CD4-positive, alpha-beta T cell treated with Interleukin-4 for 1 hour (primary cell): ENCODE results near the gene CADPS.

Source experiments
- DNase-seq, 2 donors: peaks; one replicate each; pipeline ENCODE4 v3.0.0-alpha.2; 2020 to 2022

The CADPS gene

DNA sequence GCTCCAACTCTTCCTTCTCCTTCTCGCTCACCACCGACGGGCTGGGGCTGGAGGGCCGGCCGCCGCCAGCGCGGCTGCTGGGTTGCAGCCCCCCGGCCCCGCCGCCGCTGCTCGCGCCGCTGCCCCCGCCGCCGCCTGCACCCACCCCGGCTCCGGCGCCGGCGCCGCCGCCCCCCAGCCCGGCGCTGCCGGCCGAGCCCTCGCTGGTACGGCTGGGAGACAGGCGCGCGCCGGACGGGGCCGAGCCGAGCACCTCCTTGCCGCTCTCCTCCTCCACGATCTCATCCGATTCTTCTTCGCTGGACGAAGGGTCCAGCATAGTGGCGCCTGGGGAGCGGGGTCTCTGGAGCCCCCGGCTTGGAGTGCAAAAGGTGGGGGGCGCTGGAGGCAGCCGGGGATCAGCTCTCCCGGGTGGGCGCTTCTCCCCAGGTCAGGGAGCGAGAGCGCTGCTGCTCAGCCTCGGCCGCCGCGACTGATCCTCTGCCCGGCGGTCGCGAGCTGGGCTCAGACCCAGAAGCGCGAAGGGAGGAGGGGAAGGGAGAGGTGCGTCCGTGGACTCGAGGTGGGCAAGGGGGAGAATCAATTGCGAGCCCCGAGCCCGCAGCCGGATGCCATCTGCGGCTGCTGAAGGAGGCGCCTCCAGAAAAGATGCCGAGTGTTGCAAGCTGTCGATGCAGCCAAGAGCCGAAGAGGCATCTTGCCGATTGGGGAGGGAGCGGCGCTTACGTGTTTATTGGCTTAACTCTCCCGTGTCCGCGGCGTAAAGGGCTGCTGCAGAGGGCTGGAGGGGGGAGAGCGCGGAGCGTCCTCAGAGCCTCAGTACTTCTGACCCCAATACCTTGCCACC is at the start of gene CADPS:
Gene CADPS, minus strand, starts transcription at position 706 of the 847 bp plus-strand sequence. Its CDS starts 387 bp downstream, at position 319.
- DNase-seq = no peak

DNA sequence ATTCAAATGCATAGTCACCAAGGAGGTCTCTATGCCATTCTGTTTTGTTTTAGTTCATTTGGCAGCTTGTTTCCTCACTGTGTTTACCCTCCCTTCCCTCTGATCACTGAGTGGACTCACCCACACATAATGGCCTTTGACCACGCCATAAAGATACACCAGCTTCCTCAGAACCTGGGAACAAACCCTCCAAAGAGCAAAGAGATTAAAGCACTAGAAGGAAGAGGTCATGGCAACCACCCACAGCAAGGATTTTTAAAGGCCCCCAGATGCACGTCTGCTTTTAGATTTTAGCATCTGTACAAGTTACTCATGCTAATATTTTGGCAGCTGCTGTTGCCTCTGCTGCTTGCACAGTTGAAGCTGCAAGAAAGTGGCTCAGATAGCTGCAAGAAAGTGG is 47.9 kb upstream of the CADPS start:
- DNase-seq = no peak

DNA sequence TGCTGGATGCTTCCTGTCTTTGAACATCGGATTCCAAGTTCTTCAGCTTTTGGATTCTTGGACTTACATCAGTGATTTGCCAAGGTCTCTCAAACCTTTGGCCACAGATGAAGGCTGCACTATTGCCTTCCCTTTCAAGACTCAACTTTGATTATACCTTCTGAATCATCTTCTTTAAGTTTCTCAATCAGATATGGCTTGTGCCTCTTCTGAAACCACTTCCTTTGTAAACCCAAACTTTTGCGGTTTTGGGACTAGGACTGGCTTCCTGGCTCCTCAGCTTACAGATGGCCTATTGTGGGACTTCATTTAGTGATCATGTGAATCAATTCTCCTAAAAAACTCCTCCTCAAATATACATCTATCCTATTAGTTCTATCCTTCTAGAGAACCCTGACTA is 47.1 kb upstream of the CADPS start:
- no peak for DNase-seq

DNA sequence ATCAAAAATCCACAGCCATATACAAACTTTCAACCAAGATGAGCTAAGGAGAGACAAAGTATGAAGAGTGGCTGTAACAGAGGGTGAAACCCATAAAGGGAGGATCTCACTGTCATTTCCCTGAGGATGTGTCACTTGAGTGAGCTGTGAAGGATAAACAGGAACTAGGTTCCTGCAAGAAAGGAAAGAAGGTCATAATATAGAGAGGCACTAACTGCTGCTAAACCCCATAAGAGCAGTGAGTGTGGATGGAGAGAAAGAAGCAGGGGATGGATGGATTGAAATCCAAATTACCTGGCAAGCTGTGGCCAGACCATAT is 45.2 kb upstream of the CADPS start:
- DNase-seq = no peak

DNA sequence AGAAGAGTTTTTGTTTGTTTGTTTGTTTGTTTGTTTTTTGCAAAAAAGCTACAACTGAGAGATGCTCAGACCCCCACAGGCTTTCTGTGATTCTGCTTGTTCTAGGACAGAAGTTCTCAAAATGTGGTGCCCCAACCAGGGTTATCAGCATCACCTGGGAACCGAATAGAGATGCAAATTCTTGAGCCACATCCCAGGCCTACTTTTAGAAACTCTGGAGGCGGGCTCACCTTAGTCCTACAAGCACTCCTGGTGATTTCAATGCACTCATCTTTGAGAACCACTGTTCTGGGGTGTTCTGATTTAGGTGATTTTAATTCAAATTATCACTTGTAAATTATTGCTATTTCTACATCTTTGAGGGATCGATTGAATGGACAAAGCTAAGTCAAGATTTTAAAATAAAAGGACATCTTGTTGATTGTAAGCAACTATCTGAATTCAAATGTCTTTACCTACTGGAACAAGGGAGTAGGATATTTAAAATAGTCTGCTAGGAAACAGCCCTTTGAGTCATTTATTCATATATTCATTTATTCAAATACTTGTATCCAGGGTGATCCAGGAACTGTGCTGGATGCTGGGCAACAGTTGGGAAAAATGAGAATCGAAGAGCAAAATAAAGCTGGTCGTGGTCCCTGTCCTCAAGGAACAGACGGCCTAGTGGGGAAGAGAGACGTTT is 44.7 kb upstream of the CADPS start:
- no peak for DNase-seq

DNA sequence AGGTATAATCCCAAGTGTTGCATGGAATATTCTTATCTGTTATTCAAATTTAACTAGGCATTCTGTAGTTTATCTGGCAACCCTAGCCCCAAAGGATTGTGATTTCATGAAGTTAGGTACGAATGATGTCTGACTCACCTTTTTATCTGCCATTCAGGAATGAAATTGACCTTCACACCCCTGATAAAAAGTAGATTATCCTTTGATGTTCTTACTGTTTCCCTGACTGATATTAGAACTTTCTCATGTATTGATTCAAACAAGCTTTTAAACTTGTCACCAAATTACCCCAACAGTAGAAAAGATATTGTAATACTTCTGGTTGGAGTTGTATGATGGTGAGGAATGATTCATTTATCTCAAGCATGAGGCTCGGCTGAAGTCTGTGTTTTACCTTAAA is 43.6 kb upstream of the CADPS start:
- DNase-seq = no peak

DNA sequence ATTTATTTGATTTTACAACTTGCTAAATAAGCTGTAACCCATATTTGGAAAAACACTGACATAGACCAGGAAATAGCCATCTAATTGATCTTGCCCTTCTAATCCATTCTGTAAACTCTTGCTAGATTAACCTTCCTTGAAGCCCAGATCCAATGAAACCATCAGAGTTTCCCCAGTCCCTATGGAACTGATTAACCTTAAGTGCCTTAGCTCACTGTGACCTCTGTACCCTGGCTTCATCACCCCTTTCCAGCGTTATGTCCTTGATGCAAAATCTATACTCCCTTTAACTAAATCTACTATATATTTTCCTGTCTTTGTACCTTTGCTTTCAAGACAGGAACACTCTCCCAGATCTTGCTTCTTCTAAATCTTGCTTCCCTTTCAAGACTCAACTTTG is 42.9 kb upstream of the CADPS start:
- no peak for DNase-seq

DNA sequence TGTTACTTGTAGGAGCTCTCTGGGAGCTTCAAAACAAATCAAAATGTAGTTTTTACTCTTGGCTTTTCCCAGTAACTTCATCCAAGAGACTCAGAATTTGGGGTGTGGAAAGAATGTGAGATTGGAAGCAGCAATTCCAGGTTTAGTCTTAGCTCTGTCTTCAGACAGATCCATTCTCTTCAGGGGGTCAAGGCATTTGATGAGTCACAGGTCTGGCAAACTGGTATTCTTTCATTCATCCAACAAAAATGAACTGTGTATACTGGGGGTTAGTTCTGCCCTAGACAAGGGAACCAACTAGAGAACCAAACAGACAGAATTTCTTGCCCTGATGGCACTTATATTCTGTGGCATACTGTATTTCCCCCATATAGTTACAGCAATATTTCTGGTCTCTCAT is 36.3 kb upstream of the CADPS start:
- no peak for DNase-seq

DNA sequence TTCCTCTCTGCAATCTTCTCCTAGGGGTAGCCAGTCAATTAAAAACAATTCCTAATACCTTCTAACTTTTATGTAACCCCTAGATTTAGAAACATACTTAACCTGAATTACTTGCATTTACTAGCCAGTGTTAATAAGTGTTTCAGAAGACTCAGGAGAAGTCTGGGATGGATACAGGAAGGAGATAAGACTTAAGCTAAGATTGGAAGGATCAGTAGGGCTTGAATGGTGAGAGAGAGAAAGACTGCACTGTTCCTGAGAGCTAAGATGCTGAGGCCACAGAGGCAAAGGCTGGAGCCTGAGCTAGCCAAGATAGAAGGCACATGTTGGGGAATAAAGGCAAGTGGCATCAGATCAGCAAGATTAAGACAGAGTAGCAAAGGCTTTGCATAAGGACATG is 30.1 kb upstream of the CADPS start:
- DNase-seq = no peak

DNA sequence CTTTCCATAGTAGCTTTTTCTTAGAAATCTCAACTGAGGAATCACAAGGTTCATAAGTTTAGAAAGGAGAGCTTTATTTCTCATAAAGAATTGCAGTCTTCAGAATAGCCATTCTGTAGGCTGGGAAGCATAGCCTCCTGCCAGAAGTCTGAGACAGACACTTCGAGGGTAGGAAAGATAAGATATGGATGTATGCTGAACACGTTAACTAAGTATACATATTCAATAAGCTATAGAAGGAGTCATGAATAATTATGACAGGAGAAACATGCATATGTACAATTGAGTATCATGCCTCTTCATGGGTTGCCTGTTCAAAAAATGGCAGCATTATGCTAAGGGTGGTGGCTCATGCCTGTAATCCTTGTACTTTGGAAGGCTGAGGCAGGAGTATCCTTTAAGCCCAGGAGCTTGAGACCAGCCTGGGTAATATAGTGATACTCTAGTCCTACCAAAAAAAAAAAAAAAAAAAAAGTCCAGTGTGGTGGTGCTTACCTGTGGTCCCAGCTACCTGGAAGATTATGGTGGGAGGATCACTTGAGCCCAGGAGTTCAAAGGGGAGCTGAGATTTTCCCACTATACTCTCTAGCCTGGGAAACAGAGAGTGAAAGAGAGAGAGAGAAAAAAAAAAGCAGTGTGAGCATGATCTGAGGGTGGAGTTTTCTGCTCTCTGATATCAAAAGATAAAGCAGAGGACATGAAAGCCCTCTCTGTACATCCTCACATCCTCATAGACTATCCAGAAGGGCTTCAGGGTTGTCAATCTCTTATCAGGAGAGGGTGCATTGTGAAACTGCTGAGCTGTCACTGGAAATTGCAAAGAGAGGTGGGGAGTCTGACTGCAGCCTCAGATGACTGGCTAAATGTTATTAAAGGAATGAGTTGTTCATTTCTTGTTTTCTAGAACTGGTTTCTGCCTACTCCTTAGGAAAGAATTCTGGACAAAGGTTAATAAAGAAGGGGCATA is 23.6 kb upstream of the CADPS start:
- DNase-seq = no peak

DNA sequence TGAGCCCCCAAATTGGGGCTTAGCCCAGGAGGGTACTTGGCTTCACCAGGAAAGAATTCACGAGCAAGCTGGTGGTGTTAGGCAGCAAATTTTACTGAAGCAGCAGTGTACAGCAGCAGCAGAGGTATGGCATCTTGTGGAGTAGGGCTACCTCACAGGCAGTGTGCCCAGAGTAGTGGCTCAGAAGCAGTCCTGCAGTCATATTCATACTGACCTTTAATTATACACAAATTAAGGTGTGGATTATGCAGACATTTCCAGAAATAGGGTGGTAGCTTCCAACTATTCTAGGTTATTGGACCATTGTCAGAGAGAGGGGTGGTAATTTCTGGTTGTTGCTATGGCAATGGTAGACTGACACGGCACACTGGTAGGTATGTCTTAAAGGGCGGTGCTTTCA is 20.7 kb upstream of the CADPS start:
- no peak for DNase-seq

DNA sequence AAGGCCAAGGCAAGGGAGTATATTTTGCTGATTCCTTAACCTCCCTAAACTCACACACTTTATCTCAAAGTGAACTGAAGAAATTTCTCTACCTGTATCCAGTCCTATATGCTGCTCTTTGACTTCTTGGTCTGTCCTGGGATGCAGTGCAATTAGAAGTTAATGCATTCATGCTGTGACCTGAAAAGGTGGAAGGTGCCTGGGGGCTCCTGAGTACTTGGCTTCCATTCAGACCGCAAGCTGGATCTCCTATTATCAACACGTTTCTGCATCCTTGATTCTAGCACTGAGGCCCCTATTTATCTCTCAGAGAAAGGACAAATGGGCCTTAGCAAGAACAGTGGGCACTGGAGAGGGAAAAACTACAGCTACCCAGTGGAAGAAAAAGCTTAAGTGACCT is 17.7 kb upstream of the CADPS start:
- DNase-seq = no peak

DNA sequence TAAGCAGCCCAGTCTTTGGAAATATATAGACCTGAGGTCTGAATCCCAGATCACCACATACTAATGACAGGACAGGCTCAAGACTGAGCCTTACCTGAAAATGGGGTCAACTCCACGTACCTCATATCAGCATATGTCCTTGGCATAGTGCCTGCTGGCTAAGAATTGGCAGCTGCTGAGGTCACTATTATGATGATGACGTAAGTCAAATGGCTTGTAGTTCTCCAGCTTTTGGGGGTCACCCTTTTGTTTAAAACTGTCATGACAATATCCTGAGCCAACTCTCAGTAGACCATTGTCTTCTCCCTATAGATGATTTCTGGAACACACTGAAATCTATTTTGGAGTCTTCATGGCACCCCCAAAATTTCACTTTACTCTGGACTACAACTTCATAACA is 16.8 kb upstream of the CADPS start:
- no peak for DNase-seq

DNA sequence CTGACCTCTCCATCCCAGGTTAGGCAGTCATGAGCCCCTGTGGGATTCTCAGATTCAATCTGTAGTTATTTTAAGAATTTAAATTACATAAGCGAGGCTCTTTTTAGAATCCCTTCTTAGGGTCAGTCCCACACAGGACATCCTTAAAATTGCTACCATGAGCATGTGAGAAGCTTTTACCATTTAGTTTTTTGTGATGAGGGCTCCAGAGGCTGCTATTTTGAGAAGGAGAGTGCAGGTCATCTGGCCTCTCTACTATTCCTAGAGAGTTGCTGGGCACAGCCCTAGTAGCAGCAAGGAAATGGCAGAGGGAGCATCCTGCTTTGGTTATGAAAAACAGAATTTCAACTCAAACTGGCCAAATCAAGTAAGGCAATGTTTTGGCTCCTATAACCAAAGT is 13.6 kb upstream of the CADPS start:
- no peak for DNase-seq

DNA sequence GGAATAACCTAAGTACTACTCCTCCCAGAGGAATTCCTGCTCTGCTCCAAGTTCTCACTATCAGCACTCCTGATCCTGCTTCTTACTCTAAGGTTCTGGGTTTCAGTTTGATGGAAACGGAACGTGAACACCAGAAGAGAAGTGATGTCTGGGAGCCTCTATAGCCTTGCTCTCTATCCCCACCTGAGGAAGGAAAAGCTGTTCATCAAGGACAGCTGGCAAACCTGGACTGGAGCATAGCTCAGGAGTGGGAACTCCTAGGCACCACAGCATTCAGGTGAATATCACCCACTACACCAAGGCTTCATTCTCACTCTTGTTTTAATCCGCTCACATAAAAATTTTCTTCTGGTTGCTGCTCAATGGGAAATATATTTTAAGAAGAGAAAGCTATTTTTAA is 13.0 kb upstream of the CADPS start:
- no peak for DNase-seq

DNA sequence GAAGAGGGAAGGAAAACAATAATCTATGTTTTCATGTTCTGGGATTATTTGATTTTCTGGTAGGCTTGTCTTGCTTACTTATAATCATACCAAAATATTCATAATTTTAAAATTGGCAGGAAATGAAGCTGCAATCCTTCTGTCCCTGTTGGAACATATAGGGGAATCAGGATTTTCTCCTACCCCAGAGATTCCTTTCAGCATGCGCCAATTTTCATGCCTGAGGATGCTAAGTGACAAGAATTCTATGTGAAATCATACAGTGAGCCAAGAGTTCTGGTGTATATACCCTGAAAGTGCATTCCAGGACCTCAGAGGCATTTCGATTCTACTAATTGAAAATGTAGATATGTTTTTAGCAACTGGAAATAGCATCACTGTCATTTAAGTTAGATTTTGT is 9.9 kb upstream of the CADPS start:
- DNase-seq = no peak

DNA sequence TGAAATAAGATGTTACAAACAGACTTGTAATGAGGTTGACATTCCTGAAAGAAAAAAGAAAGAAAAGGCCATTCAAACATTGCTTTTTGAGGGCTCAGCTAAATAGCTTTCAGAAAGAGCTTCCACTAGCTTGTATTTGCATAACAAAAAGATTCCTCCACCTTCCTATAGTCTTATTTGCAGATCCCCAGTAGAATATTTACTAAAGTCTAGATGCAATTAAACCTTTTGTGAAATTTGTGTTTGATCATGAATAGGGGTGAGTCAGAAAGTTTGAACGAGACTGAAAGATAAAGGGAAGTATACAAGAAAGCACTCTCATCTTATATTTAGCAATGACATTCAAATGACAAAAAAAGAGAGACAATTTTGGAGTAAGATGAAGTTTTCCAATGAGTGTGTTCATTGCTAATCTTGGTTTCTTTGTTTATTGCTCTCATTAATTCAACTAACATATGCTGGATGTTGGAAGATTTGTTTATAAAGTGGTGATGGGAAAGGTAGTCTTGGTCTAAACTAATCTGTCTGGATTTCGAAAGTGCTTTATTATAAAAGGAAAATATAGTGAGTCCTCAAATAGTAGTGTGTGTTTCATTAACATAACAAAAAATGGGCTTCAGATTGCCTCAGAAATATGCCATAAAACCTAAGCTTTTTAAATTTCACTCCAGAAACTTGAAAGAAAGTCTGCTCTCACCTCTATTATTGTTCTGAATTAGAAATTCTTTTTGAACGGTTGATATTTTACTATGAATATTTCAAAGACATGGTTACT is 9.1 kb upstream of the CADPS start:
- DNase-seq = no peak

DNA sequence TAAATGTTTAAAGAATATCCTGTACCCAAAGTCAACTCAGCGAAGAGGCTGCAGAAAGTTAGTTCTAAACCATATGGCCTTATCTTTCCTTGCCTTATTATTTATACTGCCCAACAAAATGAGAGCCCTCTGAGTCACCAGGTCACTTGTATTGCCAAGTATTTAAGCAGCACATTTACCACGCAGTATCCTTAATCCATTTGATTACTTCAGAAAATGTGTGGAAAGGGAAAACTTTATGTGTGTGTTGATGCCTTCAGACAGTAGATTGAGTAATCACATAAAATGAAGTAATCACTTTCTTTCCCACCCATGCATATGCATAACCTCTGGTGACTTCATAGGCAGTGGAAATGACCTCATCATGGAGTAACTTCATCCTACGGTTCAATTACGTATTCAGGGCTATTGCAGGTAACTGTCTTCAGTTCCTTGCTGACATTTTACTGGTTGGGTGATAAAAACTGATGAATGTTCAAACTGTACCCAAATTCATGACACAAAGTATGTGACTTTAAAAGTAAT is 7.5 kb upstream of the CADPS start:
- no peak for DNase-seq

DNA sequence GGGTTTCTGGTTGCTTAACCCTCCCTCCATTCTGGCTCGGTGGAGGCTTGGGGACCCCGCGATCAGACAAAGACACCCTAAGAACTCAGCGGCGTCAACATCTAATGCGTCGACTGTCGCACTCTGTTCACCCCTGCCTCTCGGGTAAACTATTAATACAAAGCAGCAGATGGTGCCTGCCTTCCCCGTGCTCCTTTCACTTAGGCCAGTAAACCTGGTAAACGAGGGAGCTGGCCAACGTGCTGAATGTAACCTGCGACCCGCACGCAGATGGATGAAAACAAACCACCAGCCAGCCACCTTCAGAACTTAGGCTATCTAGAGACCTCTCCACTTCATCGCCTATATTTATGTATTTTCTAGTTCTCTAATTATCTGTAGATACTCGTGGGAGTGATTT is 848 bp upstream of the CADPS start:
- no peak for DNase-seq

DNA sequence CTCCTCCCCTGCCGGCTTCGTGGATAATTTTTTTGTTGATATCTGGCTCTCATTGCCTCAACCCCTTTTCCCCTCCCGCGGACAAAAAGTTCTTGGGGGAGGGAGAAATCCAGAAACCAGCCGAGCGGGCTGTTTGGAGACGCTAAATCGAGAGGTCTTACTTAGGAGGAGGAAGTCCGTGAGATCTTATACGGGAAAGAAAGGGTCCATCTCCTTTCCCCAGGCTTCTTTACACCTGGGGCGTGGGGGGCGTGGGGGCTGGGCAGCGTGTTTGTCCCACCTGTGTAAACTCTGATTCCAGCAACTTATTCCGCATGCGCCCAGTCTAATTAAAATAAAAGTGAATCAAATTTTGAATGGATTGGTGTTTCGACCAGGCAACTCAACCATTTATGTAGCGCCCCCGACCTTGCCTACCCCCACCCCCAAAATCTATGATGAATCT is 364 bp upstream of the CADPS start:
- DNase-seq = no peak

DNA sequence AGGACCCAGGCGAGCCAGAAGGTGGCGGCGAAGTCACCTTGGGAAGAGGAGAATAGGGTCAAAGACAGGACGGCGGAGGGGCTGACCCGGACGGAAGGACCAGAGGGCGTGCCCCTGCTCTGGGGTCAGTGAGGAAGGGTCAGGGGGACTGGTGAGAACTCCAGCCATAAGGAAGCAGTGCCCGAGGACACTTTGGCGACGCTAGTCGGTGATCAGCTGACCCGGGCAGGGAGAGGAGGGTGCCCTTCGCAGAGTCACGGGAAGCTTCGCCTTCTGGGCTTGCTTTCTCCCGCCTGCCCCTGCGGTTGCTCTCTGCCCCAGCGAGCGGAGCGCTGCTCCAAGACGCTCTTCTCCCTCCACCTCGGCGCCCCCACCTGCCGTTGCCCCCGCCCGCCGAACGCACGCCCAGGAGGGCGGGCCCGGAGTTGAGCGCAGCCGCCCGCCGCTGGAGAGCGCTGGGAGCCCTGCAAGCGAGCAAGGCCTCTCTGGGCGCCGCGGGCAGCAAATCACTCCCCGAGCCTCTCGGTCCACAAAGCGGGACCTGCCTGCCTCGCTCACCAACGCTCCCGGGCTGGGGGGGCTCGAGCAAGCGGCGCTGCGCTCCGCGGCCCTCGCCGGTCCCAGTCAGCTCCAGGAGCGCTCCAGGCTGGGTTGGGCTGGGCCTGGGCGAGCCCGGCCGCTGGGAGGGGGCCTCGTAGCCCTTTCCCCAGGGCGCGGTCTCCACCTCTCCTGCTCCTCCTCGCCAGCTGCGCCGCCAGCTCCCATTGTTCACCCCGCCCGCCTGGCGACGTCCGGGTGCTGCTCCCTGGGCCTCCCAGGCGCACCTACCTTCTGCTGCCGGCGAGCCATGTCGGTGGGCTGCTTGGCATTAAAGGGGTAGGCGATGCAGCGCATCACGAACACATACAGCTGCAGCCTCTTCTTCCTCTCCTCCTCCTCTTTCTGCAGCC is 1.2 kb downstream of the CADPS start:
- no peak for DNase-seq
